Tibial nerve (tissue), 4 donors: Measurements from ENCODE around the gene MED14. TPM values are rescaled to one million over a fixed set of nuclear protein-coding genes. Genes with fewer than 3 reads are reported as not detected.

Experiments used
- DNase-seq, 2 donors: peaks; one replicate each; pipeline ENCODE4 v3.0.0-alpha.2; 2019; ENCODE audit warnings: low spot score in 2 of 2
- H3K27ac ChIP-seq, 4 donors: fragments of 200-600 bp; sonication (generic) in 3 of 4; one replicate each; pipeline ENCODE4 v1.5.1; 2017 to 2019; ENCODE audit warnings: mild to moderate bottlenecking in 1 of 4
- H3K27me3 ChIP-seq, 2 donors: fragments of 200-600 bp; sonication (generic) in 1 of 2; one replicate each; pipeline versions ENCODE4 v1.5.1 to v1.6.0; 2017 to 2019
- H3K36me3 ChIP-seq, 3 donors: fragments of 200-600 bp; sonication (generic); one replicate each; pipeline ENCODE4 v1.5.1; 2018 to 2019
- H3K4me1 ChIP-seq, 4 donors: fragments of 200-600 bp; sonication (generic) in 3 of 4; one replicate each; pipeline ENCODE4 v1.5.1; 2017 to 2019
- H3K4me3 ChIP-seq, 4 donors: fragments of 200-600 bp; sonication (generic) in 3 of 4; one replicate each; pipeline ENCODE4 v1.5.1; 2017 to 2019; ENCODE audit warnings: mild to moderate bottlenecking in 1 of 4, moderate library complexity in 1 of 4
- H3K9me3 ChIP-seq, 4 donors: fragments of 200-600 bp; sonication (generic) in 3 of 4; one replicate each; pipeline ENCODE4 v1.5.1; 2017 to 2019
- EP300 ChIP-seq, 2 donors: sonication (generic); formaldehyde crosslinking; IDR thresholded peaks; one replicate each; pipeline ENCODE4 v1.6.1; 2017; ENCODE audit warnings: antibody characterized with exemption in 2 of 2, mild to moderate bottlenecking in 1 of 2
- POLR2A ChIP-seq, 2 donors: fragments of 450-650 bp; IDR thresholded peaks; one replicate each; pipeline ENCODE4 v1.6.1; 2017; ENCODE audit warnings: antibody characterized with exemption in 2 of 2, mild to moderate bottlenecking in 2 of 2, moderate library complexity in 2 of 2
- WGBS, 2 donors: methylation state at CpG; one replicate each; pipeline ENCODE4 v1.1.5; 2018; 5-methylcytosine and 5-hydroxymethylcytosine counted together
- total RNA-seq, 4 donors: library from RNA; depleted of rRNA; stranded (reverse); fragments of >200 nt; gene quantifications; one replicate each; pipeline ENCODE4 v1.1.0, GENCODE V29; 2016
- TF ChIP-seq, protein P1 (sequence below), 5 experiments: fragments of 200-600 bp in 3 of 5; fragments of 450-650 bp in 2 of 5; sonication (generic) in 3 of 5; IDR thresholded peaks; one replicate each; pipeline ENCODE4 v1.5.1; 2016 to 2019; ENCODE audit warnings: antibody characterized with exemption in 5 of 5, mild to moderate bottlenecking in 3 of 5, moderate library complexity in 2 of 5

The MED14 gene
- total RNA-seq, 4 donors from 2014 or later, result 32.7 to 58.2 (median 40.8) TPM

GRCh38 chrX:40671126-40671525 lies 64.2 kb downstream of the MED14 start:
- H3K9me3 ChIP-seq, result no peaks in the 10 kb centered on the region
- no peak for TF ChIP-seq POLR2A (IDR thresholded peaks at IDR 0.05)
- TF ChIP-seq, protein P1, sequence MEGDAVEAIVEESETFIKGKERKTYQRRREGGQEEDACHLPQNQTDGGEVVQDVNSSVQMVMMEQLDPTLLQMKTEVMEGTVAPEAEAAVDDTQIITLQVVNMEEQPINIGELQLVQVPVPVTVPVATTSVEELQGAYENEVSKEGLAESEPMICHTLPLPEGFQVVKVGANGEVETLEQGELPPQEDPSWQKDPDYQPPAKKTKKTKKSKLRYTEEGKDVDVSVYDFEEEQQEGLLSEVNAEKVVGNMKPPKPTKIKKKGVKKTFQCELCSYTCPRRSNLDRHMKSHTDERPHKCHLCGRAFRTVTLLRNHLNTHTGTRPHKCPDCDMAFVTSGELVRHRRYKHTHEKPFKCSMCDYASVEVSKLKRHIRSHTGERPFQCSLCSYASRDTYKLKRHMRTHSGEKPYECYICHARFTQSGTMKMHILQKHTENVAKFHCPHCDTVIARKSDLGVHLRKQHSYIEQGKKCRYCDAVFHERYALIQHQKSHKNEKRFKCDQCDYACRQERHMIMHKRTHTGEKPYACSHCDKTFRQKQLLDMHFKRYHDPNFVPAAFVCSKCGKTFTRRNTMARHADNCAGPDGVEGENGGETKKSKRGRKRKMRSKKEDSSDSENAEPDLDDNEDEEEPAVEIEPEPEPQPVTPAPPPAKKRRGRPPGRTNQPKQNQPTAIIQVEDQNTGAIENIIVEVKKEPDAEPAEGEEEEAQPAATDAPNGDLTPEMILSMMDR (IDR thresholded peaks at IDR 0.05), result no peak
- no peak for TF ChIP-seq EP300 (IDR thresholded peaks at IDR 0.05)
- H3K36me3 ChIP-seq, result peaks cover 0 to 26% (median 0%) of the 10 kb centered on the region in 3 donors
- H3K4me3 ChIP-seq, result no peak overlapping the region
- H3K27ac ChIP-seq, result no peak overlapping the region
- peaks cover 0 to 11% of the 10 kb centered on the region in 2 donors for H3K27me3 ChIP-seq
- no peak for DNase-seq
- 48 to 63% methylated on average over 6 of the region's 6 CpGs for WGBS, 2 donors
- H3K4me1 ChIP-seq, result no peaks in the 10 kb centered on the region

DNA sequence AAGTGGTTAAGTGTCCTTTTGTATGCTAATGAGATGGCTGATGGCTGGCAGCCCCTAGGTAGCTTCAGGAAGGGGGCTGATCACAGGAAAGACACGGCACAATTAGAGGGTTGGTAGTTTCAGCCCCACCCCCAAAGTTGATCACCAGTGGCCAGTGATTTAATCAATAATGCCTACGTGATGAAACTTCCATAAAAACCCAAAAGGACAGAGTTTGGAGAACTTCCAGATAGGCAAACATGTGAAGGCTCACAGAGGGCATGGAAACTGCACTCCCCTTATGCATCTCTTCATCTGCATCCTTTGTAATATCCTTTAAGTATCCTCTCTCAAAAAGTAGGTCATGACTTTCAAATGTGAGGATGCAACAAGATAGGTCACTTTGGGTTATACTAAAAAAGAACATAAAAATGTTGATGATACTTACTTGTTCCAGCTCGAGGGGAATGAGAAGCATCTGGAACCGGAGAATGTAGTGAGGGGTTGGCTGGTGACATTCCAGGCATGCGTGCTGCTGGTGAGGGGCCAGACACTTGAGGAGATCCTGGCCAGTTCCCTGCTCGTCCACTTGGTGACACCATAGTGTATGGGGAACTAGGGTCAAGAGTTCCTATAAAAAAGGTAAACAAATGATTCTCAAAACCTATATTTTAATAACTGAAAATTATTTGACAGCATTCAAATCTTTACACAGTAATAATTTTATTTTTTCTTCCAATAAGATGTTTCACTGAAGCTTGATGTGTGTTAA lies 71.3 kb downstream of the MED14 start:
- H3K4me3 ChIP-seq, result no peak overlapping the region

GRCh38 chrX:40663078-40663740 lies 72.1 kb downstream of the MED14 start:
- Histone ChIP-seq H3K27ac (no peak overlapping the region), H3K4me3 (no peak overlapping the region)

More for the DNA sequence above, 71.3 kb downstream of the MED14 start:
- no peak for DNase-seq
- Histone ChIP-seq H3K4me1 (no peaks in the 10 kb centered on the region), H3K27me3 (peaks cover 0 to 3% of the 10 kb centered on the region in 2 donors), H3K36me3 (peaks cover 0 to 48% (median 0%) of the 10 kb centered on the region in 3 donors), H3K9me3 (no peaks in the 10 kb centered on the region), H3K27ac (no peak overlapping the region)
- 16 to 36% methylated on average over 6 of the region's 6 CpGs for WGBS, 2 donors
- TF ChIP-seq, protein P1 (IDR thresholded peaks at IDR 0.05), result peak in 3 of 5 experiments; percentile 10 to 32 (median 23)
- no peak for TF ChIP-seq EP300 (IDR thresholded peaks at IDR 0.05)

DNA sequence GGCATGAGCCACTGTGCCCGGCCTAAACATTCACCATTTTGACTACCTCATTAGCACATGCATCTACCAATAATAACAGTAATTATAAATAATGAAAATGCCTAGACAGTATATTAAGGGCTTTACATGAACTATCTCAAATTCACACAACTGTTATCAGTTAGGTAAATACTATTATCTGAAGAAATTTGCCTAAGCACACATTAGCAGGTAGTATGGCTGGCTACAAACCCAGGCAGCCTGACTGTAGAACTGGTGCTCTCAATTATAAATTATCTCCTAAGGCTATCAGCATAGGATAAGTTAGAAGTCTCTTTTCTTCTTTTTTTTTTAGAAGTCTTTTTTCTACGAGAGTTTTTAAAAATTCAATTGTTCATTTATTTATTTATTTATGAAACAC lies 73.9 kb downstream of the MED14 start:
- no peak overlapping the region for H3K27ac ChIP-seq
- TF ChIP-seq, protein P1 (IDR thresholded peaks at IDR 0.05), result no peak
- TF ChIP-seq POLR2A (IDR thresholded peaks at IDR 0.05) (no peak), EP300 (IDR thresholded peaks at IDR 0.05) (no peak)
- no peaks in the 10 kb centered on the region for H3K4me1 ChIP-seq
- H3K4me3 ChIP-seq, result no peak overlapping the region
- no peak for DNase-seq
- 65 to 83% methylated on average over 2 of the region's 2 CpGs for WGBS, 2 donors
- H3K9me3 ChIP-seq, result no peaks in the 10 kb centered on the region
- H3K36me3 ChIP-seq, result peaks cover 0 to 48% (median 0%) of the 10 kb centered on the region in 3 donors
- H3K27me3 ChIP-seq, result peaks cover 0 to 10% of the 10 kb centered on the region in 2 donors

More at GRCh38 chrX:40663078-40663740, 72.1 kb downstream of the MED14 start:
- Histone ChIP-seq H3K9me3 (no peaks in the 10 kb centered on the region), H3K4me1 (no peaks in the 10 kb centered on the region), H3K36me3 (peaks cover 0 to 48% (median 0%) of the 10 kb centered on the region in 3 donors), H3K27me3 (peaks cover 0 to 4% of the 10 kb centered on the region in 2 donors)
- 84 to 88% methylated on average over 3 of the region's 3 CpGs for WGBS, 2 donors
- DNase-seq, result no peak
- TF ChIP-seq POLR2A (IDR thresholded peaks at IDR 0.05) (no peak), EP300 (IDR thresholded peaks at IDR 0.05) (no peak)
- TF ChIP-seq, protein P1 (IDR thresholded peaks at IDR 0.05), result no peak

DNA sequence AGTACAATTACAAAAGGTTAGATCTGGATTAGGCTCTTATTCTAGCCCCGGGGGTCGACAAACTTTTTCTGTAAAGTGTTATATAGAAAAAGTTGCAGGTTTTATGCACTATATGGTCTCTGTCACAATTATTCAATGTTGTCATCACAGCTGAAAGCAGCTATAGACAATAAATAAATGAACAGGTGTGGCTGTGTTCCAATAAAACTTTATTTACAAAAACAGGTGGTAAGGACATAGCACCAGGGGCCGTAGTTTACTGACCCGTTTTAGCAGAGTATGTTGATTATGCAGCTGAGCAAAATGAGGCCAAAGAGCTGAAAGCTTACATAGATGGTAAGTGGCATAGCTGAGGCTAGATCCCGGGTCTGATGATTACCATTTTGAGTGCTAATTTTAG lies 75.0 kb downstream of the MED14 start:
- DNase-seq, result no peak
- Histone ChIP-seq H3K9me3 (no peaks in the 10 kb centered on the region), H3K27me3 (peaks cover 0 to 9% of the 10 kb centered on the region in 2 donors), H3K27ac (no peak overlapping the region), H3K4me1 (no peaks in the 10 kb centered on the region), H3K36me3 (peaks cover 0 to 48% (median 0%) of the 10 kb centered on the region in 3 donors), H3K4me3 (no peak overlapping the region)
- 86 to 87% methylated on average over 5 of the region's 5 CpGs for WGBS, 2 donors
- TF ChIP-seq EP300 (IDR thresholded peaks at IDR 0.05) (no peak), POLR2A (IDR thresholded peaks at IDR 0.05) (no peak)
- TF ChIP-seq, protein P1 (IDR thresholded peaks at IDR 0.05), result no peak
